SJSA1 (cell line): ENCODE data around the gene HEBP1. TPM values are rescaled to one million over a fixed set of nuclear protein-coding genes. Genes with fewer than 3 reads are reported as not detected.

Experiments
- DNase-seq, 2 experiments: peaks; one replicate each; pipeline ENCODE4 v3.0.0-alpha.2; 2015 to 2020; ENCODE audit warnings: low spot score in 2 of 2, low read depth in 1 of 2
- H3K27ac ChIP-seq: fragments of 250-450 bp; sonication (Bioruptor Pico); 2 replicates; pipeline ENCODE4 v1.5.1; 2020; ENCODE audit warnings: mild to moderate bottlenecking, moderate library complexity
- H3K27me3 ChIP-seq: fragments of 250-450 bp; sonication (Bioruptor Pico); replicated peaks from 2 replicates; pipeline ENCODE4 v1.5.1; 2020; ENCODE audit warnings: mild to moderate bottlenecking, moderate library complexity
- H3K36me3 ChIP-seq: fragments of 250-450 bp; sonication (Bioruptor Pico); 2 replicates; pipeline ENCODE4 v1.5.1; 2020; ENCODE audit warnings: mild to moderate bottlenecking
- H3K4me1 ChIP-seq: fragments of 250-450 bp; sonication (Bioruptor Pico); replicated peaks from 2 replicates; pipeline ENCODE4 v1.6.1; 2021; ENCODE audit warnings: mild to moderate bottlenecking
- H3K4me3 ChIP-seq: fragments of 250-450 bp; sonication (Bioruptor Pico); 2 replicates; pipeline ENCODE4 v1.5.1; 2020; ENCODE audit warnings: mild to moderate bottlenecking
- H3K9me3 ChIP-seq: fragments of 250-450 bp; sonication (Bioruptor Pico); replicated peaks from 2 replicates; pipeline ENCODE4 v1.5.1; 2020; ENCODE audit warnings: mild to moderate bottlenecking
- total RNA-seq: library from RNA; depleted of rRNA; stranded (reverse); fragments of >200 nt; shearing (Covaris generic); gene quantifications from 2 replicates; pipeline ENCODE4 v1.2.3, GENCODE V29; 2014

Gene HEBP1
- total RNA-seq, 1 experiment from 2014 or later = 6.6 TPM

GRCh38 chr12:12975322-12976077 is 24.6 kb downstream of the HEBP1 start:
- peak; percentile 67 to 69 for DNase-seq
- peaks cover 42% of the 10 kb centered on the region for H3K36me3 ChIP-seq
- H3K27ac ChIP-seq = peak overlapping the region; percentile 79
- no peaks in the 10 kb centered on the region for H3K27me3 ChIP-seq
- H3K9me3 ChIP-seq = no peaks in the 10 kb centered on the region
- no peak overlapping the region for H3K4me3 ChIP-seq
- peaks cover 56% of the 10 kb centered on the region for H3K4me1 ChIP-seq

- Histone ChIP-seq H3K4me3 (no peak overlapping the region), H3K4me1 (peaks cover 43% of the 10 kb centered on the region), H3K9me3 (no peaks in the 10 kb centered on the region), H3K27me3 (no peaks in the 10 kb centered on the region), H3K36me3 (peaks cover 42% of the 10 kb centered on the region), H3K27ac (no peak overlapping the region)
- no peak for DNase-seq
Observed at GRCh38 chr12:12974211-12974610, 25.9 kb downstream of the HEBP1 start.

- no peak for DNase-seq
Observed at GRCh38 chr12:12973019-12973418, 27.0 kb downstream of the HEBP1 start.

GRCh38 chr12:12965836-12966235 is 34.2 kb downstream of the HEBP1 start:
- Histone ChIP-seq H3K27me3 (no peaks in the 10 kb centered on the region), H3K4me3 (no peak overlapping the region), H3K4me1 (no peaks in the 10 kb centered on the region), H3K9me3 (no peaks in the 10 kb centered on the region), H3K27ac (no peak overlapping the region), H3K36me3 (no peaks in the 10 kb centered on the region)
- DNase-seq = no peak

More at GRCh38 chr12:12973019-12973418, 27.0 kb downstream of the HEBP1 start:
- Histone ChIP-seq H3K27me3 (no peaks in the 10 kb centered on the region), H3K36me3 (peaks cover 42% of the 10 kb centered on the region), H3K4me3 (no peak overlapping the region), H3K27ac (no peak overlapping the region), H3K9me3 (no peaks in the 10 kb centered on the region), H3K4me1 (peaks cover 32% of the 10 kb centered on the region)

GRCh38 chr12:12964255-12964654 is 35.8 kb downstream of the HEBP1 start:
- Histone ChIP-seq H3K4me1 (no peaks in the 10 kb centered on the region), H3K4me3 (no peak overlapping the region), H3K27me3 (no peaks in the 10 kb centered on the region)

GRCh38 chr12:12960639-12961209 is 39.3 kb downstream of the HEBP1 start:
- H3K36me3 ChIP-seq = no peaks in the 10 kb centered on the region
- H3K4me1 ChIP-seq = no peaks in the 10 kb centered on the region
- H3K27me3 ChIP-seq = no peaks in the 10 kb centered on the region
- no peak overlapping the region for H3K4me3 ChIP-seq
- no peak overlapping the region for H3K27ac ChIP-seq
- H3K9me3 ChIP-seq = no peaks in the 10 kb centered on the region
- no peak for DNase-seq

More at GRCh38 chr12:12964255-12964654, 35.8 kb downstream of the HEBP1 start:
- no peak for DNase-seq
- no peaks in the 10 kb centered on the region for H3K36me3 ChIP-seq
- no peaks in the 10 kb centered on the region for H3K9me3 ChIP-seq
- no peak overlapping the region for H3K27ac ChIP-seq

- H3K36me3 ChIP-seq = no peaks in the 10 kb centered on the region
- no peak for DNase-seq
- H3K27ac ChIP-seq = no peak overlapping the region
- H3K9me3 ChIP-seq = no peaks in the 10 kb centered on the region
- no peaks in the 10 kb centered on the region for H3K4me1 ChIP-seq
- no peaks in the 10 kb centered on the region for H3K27me3 ChIP-seq
- no peak overlapping the region for H3K4me3 ChIP-seq
Observed at GRCh38 chr12:12958886-12959285, 41.2 kb downstream of the HEBP1 start.

- Histone ChIP-seq H3K4me3 (no peak overlapping the region), H3K4me1 (no peaks in the 10 kb centered on the region), H3K9me3 (no peaks in the 10 kb centered on the region), H3K27me3 (no peaks in the 10 kb centered on the region), H3K27ac (no peak overlapping the region), H3K36me3 (no peaks in the 10 kb centered on the region)
- no peak for DNase-seq
Observed at GRCh38 chr12:12954878-12955625, 45.0 kb downstream of the HEBP1 start.

GRCh38 chr12:12954356-12954755 is 45.7 kb downstream of the HEBP1 start:
- no peak for DNase-seq

GRCh38 chr12:12952036-12952435 is 48.0 kb downstream of the HEBP1 start, which contains the start of gene GPRC5D:
TSS of gene GPRC5D (minus strand) at chr12:12952170. CDS start at chr12:12950384, 1,786 bp downstream.
- H3K4me3 ChIP-seq = no peak within 1 kb of the TSS

More at GRCh38 chr12:12954356-12954755, 45.7 kb downstream of the HEBP1 start:
- no peaks in the 10 kb centered on the region for H3K27me3 ChIP-seq
- H3K9me3 ChIP-seq = no peaks in the 10 kb centered on the region
- H3K27ac ChIP-seq = no peak overlapping the region
- H3K36me3 ChIP-seq = no peaks in the 10 kb centered on the region
- no peak overlapping the region for H3K4me3 ChIP-seq
- H3K4me1 ChIP-seq = no peaks in the 10 kb centered on the region

GRCh38 chr12:12951504-12951903 is 48.6 kb downstream of the HEBP1 start:
- DNase-seq = no peak
- Histone ChIP-seq H3K27ac (no peak overlapping the region), H3K27me3 (no peaks in the 10 kb centered on the region), H3K36me3 (no peaks in the 10 kb centered on the region), H3K4me3 (no peak overlapping the region), H3K4me1 (no peaks in the 10 kb centered on the region), H3K9me3 (no peaks in the 10 kb centered on the region)

More at GRCh38 chr12:12952036-12952435, 48.0 kb downstream of the HEBP1 start, which contains the start of gene GPRC5D:
- no peak within 1 kb of the TSS for H3K27ac ChIP-seq
- no peaks in the 10 kb centered on the region for H3K4me1 ChIP-seq
- H3K9me3 ChIP-seq = no peaks in the 10 kb centered on the region
- H3K27me3 ChIP-seq = no peaks in the 10 kb centered on the region
- no peak for DNase-seq
- no peaks in the 10 kb centered on the region for H3K36me3 ChIP-seq

- H3K4me3 ChIP-seq = no peak overlapping the region
- H3K9me3 ChIP-seq = no peaks in the 10 kb centered on the region
- H3K27ac ChIP-seq = no peak overlapping the region
- H3K36me3 ChIP-seq = no peaks in the 10 kb centered on the region
- no peaks in the 10 kb centered on the region for H3K4me1 ChIP-seq
- H3K27me3 ChIP-seq = peaks cover 8% of the 10 kb centered on the region; the same call in 1 of the 2 replicates
- DNase-seq = no peak
Observed at GRCh38 chr12:12947902-12948301, 52.2 kb downstream of the HEBP1 start.

- Histone ChIP-seq H3K36me3 (no peaks in the 10 kb centered on the region), H3K27ac (no peak overlapping the region), H3K4me3 (no peak overlapping the region), H3K27me3 (peaks cover 8% of the 10 kb centered on the region; the same call in 1 of the 2 replicates), H3K9me3 (no peaks in the 10 kb centered on the region), H3K4me1 (no peaks in the 10 kb centered on the region)
- DNase-seq = no peak
Observed at GRCh38 chr12:12946686-12947355, 53.2 kb downstream of the HEBP1 start.
